HT1080 (cell line): ENCODE measurements around the gene ZC3H12C. TPM values are rescaled to one million over a fixed set of nuclear protein-coding genes. Genes with fewer than 3 reads are reported as not detected.
A peak's percentile ranks its signal among the peaks of the same experiment; 100 is the strongest.

Source experiments
- DNase-seq: peaks from one replicate; pipeline ENCODE4 v3.0.0-alpha.2; 2015; ENCODE audit warnings: low read depth
- total RNA-seq: library from RNA; depleted of rRNA; stranded (reverse); fragments of >200 nt; shearing (Covaris generic); gene quantifications from 2 replicates; pipeline ENCODE4 v1.2.3, GENCODE V29; 2014

ZC3H12C gene
- total RNA-seq, 1 experiment from 2014 or later: 8.3 TPM

GRCh38 chr11:110147962-110148709, 54.9 kb downstream of the ZC3H12C start:
- peak; percentile 74 for DNase-seq

GRCh38 chr11:110148775-110149744, 55.9 kb downstream of the ZC3H12C start:
- peak; percentile 85 for DNase-seq

DNA sequence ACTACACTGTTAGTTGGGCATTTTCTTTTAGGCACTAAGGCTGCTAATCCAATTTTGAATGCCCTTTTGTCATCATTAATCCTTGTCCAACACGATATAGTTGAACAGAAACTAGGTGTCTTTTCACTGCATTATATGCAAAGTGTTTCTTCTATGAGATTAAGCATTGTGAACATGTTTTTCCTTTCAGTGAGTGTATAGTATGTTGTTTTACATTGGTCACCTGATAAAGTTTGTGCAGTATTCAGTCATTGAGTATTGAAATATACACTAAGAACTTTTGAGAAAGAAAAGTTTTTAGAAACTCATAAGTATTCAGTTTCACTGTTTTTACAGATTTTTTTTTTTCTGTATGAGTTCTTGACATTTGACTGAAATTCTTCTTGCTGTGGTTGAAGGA, 59.0 kb downstream of the ZC3H12C start:
- DNase-seq: no peak

- DNase-seq: no peak
These were observed 60.3 kb downstream of the ZC3H12C start for GRCh38 chr11:110153474-110153873.

DNA sequence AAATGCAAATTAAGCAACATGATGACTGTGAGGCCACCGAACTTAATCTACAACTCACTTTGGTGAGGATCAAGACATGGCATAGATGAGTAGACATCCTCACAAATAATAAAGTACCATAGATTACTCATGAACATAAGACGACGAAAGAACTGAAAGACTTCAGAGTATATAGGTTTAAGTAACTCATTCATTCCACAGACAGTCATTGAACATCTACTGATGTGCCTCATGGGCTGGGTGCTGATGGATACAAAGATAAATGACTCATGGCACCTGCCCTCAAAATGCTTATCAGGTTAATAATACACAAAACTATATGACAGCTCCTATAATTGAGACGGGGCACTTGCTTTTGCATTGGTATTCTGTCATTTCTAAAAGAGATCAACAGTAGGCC, 63.3 kb downstream of the ZC3H12C start:
- no peak for DNase-seq

GRCh38 chr11:110158317-110159200, 65.4 kb downstream of the ZC3H12C start:
- DNase-seq: no peak

- no peak for DNase-seq
These were observed 66.3 kb downstream of the ZC3H12C start for GRCh38 chr11:110159476-110159875.

DNA sequence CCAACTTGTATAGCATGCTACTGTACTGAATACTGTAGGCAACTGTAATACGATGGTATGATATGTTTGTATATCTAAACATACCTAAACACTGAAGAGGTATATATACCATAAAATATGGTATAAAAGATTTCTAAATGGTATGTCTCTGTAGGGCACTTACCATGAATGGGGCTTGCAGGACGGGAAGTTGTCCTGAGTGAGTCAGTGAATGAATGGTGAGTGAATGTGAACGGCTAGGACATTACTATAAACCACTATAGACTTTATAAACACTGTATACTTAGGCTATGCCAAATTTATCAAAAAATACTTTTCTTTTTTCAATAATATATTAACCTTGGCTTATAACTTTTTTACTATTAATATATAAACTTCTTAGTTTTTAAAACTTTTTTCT, 66.8 kb downstream of the ZC3H12C start:
- peak; percentile 36 for DNase-seq

- DNase-seq: no peak
These were observed 67.2 kb downstream of the ZC3H12C start for GRCh38 chr11:110160437-110160836.

- no peak for DNase-seq
These were observed 67.9 kb downstream of the ZC3H12C start for GRCh38 chr11:110161061-110161460.

- DNase-seq: no peak
These were observed 69.0 kb downstream of the ZC3H12C start for GRCh38 chr11:110162216-110162615.

GRCh38 chr11:110165039-110165925, 72.1 kb downstream of the ZC3H12C start:
- DNase-seq: no peak

DNA sequence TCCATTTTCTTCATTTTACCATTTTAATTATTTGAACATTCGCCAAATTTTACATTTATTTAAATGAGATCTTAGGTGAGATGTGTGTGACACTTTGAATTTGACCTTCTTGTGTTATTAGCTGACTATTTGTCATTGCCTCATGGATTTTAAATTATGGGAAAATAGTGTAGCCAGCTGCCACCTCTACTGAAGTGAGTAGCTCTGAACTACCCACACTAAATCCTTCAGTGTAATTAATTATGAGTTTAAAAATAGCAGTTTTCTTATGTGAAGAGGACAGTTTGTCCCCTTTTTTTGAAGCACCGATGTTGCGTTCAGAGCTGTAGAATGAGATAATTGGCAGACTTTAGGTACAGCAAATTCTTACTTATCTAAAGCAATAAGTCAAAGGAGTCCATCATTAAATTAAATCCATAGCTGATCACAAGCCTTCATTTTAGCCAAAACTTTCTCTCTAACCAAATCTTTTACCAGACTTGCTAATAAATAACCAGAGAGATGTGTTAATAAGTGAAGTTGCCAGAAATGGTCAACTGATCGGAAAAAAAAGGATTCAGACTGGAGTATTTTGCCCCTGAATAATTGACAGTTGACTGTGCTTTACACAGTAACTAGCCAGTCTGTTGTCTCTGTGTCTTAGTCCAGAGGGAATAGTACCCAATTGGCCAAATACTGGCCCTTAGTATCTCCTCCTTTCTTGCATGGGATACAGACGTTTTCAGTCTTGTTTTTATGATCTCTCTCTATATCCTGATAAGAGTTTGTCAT, 75.0 kb downstream of the ZC3H12C start:
- DNase-seq: no peak

- DNase-seq: no peak
These were observed 76.5 kb downstream of the ZC3H12C start for GRCh38 chr11:110169738-110170137.

DNA sequence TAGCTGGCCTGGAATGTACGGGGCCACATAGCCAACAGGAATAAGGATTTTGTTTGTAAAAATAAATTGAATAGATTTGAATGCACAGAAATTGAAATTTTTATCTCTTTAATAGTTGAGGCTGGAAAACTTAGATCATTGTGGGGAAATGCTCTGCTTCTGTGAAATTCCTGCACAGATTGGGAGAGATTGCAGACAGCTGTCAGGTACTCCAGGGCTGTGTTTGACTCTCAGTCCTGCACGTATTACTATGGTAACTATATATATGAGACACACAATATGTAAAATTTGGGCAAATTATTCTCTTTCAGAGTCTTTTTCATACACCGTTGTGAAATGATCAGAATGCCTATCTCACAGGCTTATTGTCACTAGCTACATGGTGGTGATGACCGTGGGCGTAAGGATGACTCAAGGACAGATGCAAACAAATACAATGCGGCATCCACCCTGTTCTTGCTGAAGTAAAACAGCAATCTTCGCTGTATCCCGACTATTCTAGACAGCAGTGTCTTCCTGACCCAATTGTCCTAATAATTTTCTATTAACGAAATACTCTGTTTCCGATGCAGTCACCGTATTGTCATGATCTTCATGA, 79.4 kb downstream of the ZC3H12C start:
- DNase-seq: no peak

GRCh38 chr11:110173811-110174644, 80.8 kb downstream of the ZC3H12C start:
- no peak for DNase-seq

DNA sequence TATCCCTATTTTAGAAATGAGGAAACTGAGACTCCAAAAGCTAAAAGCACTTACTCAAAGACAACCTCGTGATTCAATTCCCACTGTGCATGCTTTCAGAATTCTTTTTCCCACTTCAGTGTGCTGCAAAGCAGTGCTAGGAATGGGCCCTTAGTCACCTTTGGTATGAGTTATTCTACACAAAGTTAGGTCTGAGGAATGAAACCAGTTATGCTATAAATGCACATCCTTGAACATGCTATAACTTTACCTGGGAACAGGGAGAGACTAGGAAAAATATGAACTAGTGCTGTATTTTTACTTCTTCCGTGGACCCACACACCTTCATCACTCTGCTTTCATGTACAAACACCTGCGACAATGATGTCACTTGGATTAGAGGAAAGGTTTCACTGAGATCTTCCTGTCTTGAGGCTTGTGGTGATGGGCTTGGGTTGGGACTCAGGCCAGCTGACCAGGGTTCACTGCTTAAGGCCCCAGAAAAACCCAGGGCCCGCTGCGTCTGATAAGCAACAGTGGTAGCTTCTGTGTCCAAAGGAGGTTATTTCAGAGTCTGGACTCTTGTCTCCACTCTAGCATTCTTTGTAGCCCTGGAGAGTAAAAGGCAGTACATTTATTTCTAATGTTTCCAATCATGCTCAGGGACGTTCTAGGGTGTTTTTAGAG, 81.6 kb downstream of the ZC3H12C start:
- DNase-seq: no peak
